Mesothelial cell of epicardium (in vitro differentiated cells): ENCODE measurements around the gene IFNGR2. TPM values are rescaled to one million over a fixed set of nuclear protein-coding genes. Genes with fewer than 3 reads are reported as not detected.

ENCODE experiments used
- DNase-seq, 2 experiments: peaks; one replicate each; pipeline ENCODE4 v3.0.0; 2021; ENCODE audit warnings: low spot score in 2 of 2; ENCODE audit not compliant: unreplicated experiment in 2 of 2
- H3K27ac Mint-ChIP-seq: 2 replicates; pipeline ENCODE4 v1.8.0; 2021; ENCODE audit warnings: mixed read lengths
- H3K27me3 Mint-ChIP-seq: 2 replicates; pipeline ENCODE4 v1.8.0; 2021; ENCODE audit warnings: low read depth, mixed read lengths
- H3K36me3 Mint-ChIP-seq: 2 replicates; pipeline ENCODE4 v1.8.0; 2021; ENCODE audit warnings: mixed read lengths
- H3K4me1 Mint-ChIP-seq: 2 replicates; pipeline ENCODE4 v1.8.0; 2021; ENCODE audit warnings: mixed read lengths
- H3K4me3 Mint-ChIP-seq: 2 replicates; pipeline ENCODE4 v1.8.0; 2021; ENCODE audit warnings: mild to moderate bottlenecking, moderate library complexity, mixed read lengths
- H3K9me3 Mint-ChIP-seq: 2 replicates; pipeline ENCODE4 v1.8.0; 2021; ENCODE audit warnings: mixed read lengths
- total RNA-seq: library from RNA; stranded (reverse); gene quantifications from 3 replicates; pipeline ENCODE4 v1.2.1, GENCODE V29; 2021
- TF ChIP-seq, protein P1 (sequence below): fragments of 200-600 bp; sonication (generic); IDR thresholded peaks from one replicate; pipeline ENCODE4 v1.5.0; 2021; ENCODE audit warnings: antibody characterized with exemption; ENCODE audit not compliant: unreplicated experiment

IFNGR2 gene
- total RNA-seq, 1 donor from 2014 or later = 57.9 TPM

DNA sequence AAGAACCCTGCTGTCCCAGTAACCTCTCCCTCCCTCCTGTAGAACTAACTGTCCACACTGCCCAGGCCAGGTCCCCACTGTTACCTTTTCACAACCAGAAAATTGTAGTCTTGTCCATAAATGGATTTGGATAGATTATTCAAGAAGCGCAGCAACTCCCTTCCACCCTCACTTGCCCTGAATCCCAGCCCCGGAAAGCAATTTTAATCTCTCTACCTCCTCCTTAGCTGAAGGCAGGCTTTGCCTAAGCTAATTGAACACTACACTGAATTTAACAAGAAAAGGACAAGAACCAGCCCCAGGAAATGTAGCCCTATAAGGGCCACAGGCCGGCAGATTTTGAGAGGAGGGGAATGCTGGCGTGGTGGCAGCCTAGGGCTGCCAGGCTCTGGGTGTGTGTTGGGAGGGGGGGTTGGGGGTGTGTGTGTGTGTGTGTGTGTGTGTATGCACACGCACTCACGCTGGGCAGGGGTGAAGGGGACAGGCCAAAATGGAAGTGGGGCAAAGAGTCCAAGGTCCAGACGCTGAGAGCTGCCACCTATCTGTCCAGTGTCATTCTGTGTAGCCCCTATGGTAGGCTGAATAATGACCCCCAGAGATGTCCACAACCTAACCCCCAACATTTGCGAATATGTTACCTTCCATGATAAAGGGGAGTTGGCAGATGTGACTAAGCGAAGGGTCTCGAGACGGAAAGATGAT lies 10.8 kb upstream of the IFNGR2 start:
- Mint-ChIP-seq H3K4me3 (no peak overlapping the region), H3K27me3 (no peaks in the 10 kb centered on the region), H3K4me1 (peaks cover 21% of the 10 kb centered on the region), H3K27ac (no peak overlapping the region), H3K9me3 (no peaks in the 10 kb centered on the region), H3K36me3 (no peaks in the 10 kb centered on the region)
- DNase-seq = no peak
- TF ChIP-seq, protein P1, sequence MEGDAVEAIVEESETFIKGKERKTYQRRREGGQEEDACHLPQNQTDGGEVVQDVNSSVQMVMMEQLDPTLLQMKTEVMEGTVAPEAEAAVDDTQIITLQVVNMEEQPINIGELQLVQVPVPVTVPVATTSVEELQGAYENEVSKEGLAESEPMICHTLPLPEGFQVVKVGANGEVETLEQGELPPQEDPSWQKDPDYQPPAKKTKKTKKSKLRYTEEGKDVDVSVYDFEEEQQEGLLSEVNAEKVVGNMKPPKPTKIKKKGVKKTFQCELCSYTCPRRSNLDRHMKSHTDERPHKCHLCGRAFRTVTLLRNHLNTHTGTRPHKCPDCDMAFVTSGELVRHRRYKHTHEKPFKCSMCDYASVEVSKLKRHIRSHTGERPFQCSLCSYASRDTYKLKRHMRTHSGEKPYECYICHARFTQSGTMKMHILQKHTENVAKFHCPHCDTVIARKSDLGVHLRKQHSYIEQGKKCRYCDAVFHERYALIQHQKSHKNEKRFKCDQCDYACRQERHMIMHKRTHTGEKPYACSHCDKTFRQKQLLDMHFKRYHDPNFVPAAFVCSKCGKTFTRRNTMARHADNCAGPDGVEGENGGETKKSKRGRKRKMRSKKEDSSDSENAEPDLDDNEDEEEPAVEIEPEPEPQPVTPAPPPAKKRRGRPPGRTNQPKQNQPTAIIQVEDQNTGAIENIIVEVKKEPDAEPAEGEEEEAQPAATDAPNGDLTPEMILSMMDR = no peak

DNA sequence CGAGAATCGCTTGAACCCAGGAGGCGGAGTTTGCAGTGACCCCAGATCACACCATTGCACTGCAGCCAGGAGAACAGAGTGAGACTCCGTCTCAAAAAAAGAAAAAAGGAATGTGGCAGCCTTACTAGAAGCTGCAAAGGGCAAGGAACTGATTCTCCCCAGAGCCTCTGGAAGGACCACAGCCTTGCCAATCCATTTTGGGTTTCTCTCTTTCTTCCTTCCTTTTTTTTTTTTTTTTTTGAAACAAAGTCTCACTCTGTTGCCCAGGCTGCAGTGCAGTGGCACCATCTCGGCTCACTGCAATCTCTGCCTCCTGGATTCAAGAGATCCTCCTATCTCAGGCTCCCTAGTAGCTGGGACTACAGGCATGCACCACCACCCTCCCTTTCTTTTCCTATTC lies 9.9 kb upstream of the IFNGR2 start:
- TF ChIP-seq, protein P1 = no peak
- no peaks in the 10 kb centered on the region for H3K27me3 Mint-ChIP-seq
- H3K27ac Mint-ChIP-seq = no peak overlapping the region
- no peak for DNase-seq
- H3K36me3 Mint-ChIP-seq = no peaks in the 10 kb centered on the region
- no peak overlapping the region for H3K4me3 Mint-ChIP-seq
- H3K9me3 Mint-ChIP-seq = no peaks in the 10 kb centered on the region
- peaks cover 21% of the 10 kb centered on the region for H3K4me1 Mint-ChIP-seq

DNA sequence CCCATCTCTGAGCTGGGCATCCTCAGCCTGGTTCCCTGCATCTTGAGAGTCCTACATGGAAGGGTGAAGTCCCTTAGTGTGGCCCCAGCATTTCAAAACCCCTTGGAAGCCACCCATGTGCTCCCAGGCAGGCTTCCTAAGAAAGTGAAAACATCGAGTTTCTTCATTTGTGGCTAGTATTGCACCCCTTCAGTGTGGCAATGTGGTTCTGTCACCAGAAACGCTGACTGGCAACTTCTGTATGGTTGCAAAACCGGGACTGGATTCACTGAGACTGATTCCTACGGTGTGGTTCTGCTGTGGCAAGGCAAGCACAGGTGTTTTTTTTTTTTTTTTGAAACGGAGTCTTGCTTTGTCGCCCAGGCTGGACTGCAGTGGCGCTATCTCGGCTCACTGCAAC lies 9.0 kb upstream of the IFNGR2 start:
- Mint-ChIP-seq H3K27ac (no peak overlapping the region), H3K27me3 (no peaks in the 10 kb centered on the region), H3K4me3 (no peak overlapping the region), H3K4me1 (peaks cover 21% of the 10 kb centered on the region), H3K9me3 (no peaks in the 10 kb centered on the region), H3K36me3 (no peaks in the 10 kb centered on the region)
- TF ChIP-seq, protein P1 = no peak
- DNase-seq = no peak

DNA sequence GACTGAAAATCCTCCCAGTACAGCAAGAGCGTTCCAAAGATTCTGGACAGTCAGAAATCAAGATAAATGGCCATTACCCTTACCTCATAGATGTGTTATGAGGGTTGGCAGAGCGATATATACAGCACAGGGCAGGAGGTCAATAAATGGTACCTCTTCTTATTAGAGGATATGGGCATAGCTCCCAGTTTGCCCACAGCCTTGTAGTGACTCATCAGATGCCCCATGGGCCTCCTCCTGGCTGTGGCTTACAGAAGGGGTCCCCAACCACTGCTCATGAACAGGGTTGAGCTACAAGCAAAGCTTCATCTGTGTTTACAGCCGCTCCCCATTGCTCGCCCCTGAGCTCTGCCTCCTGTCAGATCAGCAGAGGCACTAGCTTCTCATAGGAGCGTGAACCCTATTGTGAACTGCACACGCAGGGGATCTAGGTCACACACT lies 7.3 kb upstream of the IFNGR2 start:
- Mint-ChIP-seq H3K4me1 (peaks cover 22% of the 10 kb centered on the region), H3K9me3 (no peaks in the 10 kb centered on the region), H3K36me3 (no peaks in the 10 kb centered on the region), H3K27me3 (no peaks in the 10 kb centered on the region), H3K27ac (no peak overlapping the region), H3K4me3 (no peak overlapping the region)
- TF ChIP-seq, protein P1 = no peak
- DNase-seq = no peak

DNA sequence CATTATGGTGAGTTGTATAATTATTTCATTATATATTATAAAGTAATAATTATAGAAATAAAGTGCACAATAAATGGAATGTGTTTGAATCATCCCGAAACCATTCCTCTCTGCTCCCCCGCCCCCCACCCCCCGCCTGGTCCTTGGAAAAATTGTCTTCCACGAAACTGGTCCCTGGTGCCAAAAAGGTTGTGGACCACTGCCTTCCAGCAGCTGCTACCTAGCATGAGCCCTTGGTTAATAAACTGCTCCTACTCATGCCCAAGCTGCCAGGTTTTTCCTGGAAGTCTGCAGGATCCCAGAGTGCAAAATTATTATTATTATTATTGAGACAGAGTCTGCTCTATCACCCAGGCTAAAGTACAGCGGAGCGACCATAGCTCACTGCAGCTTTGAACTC lies 6.8 kb upstream of the IFNGR2 start:
- TF ChIP-seq, protein P1 = no peak
- H3K27me3 Mint-ChIP-seq = no peaks in the 10 kb centered on the region
- no peaks in the 10 kb centered on the region for H3K36me3 Mint-ChIP-seq
- peak overlapping the region; percentile 43 for H3K27ac Mint-ChIP-seq
- peaks cover 23% of the 10 kb centered on the region for H3K4me1 Mint-ChIP-seq
- H3K4me3 Mint-ChIP-seq = no peak overlapping the region
- H3K9me3 Mint-ChIP-seq = no peaks in the 10 kb centered on the region
- DNase-seq = no peak
